Measurements from ENCODE around the gene BPIFB6.

Gene BPIFB6

DNA sequence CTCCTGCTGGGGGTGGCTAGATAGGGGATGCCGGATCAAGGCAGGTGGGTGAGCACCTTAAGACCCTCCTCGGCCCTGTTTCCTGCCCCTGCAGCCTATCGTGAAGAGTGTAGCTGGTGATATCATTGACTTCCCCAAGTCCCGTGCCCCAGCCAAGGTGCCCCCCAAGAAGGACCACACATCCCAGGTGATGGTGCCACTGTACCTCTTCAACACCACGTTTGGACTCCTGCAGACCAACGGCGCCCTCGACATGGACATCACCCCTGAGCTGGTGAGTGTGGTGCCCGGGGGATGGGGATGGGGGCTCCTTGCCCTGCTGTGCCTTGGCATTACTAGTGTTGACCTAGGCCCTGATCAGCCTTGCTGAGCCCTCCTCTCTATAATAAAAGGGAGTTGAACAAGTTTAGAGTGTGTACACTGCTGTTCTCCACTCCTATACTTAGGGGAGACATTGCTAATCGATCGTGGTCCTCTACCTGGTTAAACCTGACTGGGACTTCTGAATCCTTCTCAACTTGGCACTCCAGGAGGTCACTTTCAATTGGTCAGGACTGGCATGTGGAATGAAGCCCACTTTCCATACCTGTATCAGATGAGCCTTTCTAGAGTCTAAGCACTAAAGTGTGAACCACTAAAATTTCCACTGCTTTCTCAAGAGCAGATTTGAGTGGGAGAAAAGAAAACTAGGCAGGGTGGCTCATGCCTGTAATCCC lies 33.3 kb downstream of the BPIFB6 start:
- no peak for DNase-seq

DNA sequence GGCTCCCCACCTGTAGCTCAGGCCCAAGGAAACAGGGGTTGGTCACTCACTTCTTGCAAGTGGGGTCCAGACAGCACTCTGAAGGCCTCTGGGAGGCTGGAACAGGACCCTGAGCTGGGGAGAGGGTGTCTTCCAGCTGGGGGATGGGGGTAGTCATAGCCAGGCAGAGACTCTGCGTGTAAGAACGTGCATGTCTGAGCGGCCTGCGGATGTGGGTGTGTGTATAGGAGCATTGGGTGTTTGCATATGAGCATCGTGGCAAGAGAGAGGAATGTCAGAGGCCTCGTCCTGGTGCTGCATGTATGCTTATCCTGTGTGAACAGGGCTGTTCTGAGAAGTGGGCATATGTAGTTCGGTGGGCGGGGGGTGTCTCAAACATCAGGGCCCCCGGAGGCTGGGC lies 34.3 kb downstream of the BPIFB6 start:
- no peak for DNase-seq

DNA sequence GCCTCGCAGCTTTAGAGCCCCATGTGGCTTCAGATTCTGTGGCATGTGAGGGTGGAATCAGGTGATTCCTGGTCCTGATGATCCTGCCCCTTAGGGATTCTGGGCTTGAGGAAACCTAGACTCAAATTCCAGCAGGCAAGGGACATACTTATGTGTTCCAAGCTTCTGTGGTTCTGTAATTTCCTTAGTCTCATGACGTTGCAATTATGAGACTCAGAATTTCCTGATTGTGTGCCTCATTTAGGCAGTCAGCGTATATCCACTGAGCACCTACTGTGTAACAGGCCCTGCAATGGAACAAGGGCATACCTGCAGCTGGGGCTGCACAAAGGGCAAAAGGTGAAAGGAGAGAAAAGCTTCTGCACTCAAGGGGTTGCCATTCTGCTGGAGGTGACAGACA lies 36.4 kb downstream of the BPIFB6 start:
- DNase-seq: no peak

DNA sequence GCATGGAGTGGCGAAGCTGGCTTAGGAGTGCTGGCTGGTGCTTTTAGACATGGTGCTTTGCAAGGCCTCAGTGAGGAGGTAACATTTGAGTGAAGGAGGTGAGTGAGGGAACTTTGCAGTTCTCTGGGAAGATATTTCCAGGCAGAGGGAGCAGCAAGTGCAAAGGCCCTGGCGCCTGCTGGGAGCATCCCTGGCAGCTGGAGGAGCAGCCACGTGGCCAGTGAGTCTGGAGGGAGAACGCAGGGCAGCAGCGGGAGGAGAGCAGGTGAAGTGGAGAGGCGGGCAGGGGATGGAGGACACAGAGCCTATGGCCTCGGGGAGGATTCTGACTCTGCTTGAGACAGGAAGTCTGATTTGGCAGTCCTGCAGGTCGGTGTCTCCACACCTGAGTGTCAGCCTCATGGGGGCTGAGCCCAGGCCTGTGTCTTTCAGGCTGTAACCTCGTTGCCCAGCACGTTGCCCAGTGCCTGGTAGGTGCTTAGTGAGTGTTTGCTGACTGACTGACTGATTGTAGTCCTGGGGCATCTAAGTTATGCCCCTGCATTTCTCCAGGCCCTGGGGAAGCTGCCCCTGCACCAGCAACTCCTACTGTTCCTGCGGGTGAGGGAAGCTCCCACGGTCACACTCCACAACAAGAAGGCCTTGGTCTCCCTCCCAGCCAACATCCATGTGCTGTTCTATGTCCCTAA lies 36.9 kb downstream of the BPIFB6 start:
- no peak for DNase-seq

DNA sequence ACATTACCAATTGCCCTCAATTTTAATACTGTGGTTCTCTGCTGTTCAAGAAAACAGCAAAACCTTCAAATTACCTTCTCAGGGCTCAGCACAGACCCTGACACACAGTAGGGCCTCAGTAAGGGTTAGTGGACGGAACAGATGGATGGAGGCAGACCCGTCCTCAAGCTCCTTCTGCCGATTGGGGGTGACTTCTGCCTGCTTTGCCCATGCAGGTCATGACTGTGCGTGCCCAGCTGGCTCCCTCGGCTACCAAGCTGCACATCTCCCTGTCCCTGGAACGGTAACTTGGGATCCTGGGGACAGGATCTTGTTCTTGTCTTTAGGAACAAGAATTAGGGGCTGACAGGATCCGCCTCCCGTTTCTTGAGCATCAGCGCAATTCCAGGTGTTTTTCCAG lies 38.2 kb downstream of the BPIFB6 start:
- DNase-seq: no peak

DNA sequence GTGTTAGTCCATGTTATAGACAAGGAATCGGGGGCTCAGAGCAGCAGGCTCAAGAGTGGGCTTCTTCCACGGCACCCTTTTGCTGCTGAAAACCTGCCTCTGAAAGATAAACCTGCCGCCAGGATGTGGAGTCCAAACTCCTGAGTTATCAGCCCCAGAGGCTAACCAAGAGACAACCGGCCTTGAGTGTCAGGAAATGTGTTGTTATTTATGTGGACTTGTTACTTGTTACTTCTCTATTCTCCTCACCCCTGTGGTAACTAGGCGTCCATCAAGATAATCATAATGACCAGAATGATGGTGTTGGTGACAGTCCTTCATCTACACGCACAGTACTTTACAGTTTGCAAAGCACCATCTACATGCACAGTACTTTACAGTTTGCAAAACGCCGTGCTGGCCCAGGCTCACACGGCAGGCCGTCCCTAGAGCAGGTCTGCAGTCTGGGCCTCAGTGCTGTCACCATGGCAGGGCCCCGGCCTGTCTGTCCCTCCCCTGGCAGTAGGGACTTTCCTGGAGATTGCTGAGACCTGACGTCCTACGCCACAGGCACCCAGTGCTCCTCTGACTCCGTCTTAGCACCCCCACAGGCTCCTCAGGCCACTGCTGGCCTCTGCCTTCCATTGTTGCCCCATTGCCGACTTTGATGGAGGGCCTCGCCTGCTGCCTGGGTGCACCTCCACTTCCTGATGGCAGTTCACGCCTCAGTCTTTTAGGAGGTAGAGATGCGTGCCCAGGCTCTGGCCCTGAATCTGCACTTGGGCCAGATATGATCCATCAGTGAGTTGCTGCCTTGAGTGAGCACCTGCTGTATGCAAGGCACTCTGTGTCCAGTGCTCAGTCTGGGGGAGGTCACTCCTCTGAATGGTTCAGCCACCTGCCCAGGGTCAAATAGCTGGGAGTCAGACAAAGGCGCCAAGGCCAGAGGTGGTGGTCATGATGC lies 38.9 kb downstream of the BPIFB6 start:
- DNase-seq: no peak

DNA sequence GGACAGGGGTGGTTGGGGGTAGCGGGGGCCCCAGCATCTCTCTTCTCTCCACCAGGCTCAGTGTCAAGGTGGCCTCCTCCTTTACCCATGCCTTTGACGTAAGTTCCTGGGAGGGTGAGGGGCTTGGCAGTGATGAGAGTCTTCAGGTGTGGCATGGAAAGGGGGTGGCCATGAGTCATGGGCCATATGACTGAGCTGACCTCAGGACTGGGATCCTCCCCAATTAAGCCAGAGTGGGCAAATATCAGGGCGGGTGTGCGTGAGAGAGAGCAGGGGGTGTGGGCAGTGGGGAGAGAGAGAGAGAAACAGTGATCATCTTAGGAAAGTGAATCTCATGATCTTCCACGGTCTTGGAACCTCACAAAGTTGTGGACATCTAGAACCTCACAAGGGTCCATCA lies 39.8 kb downstream of the BPIFB6 start:
- no peak for DNase-seq

DNA sequence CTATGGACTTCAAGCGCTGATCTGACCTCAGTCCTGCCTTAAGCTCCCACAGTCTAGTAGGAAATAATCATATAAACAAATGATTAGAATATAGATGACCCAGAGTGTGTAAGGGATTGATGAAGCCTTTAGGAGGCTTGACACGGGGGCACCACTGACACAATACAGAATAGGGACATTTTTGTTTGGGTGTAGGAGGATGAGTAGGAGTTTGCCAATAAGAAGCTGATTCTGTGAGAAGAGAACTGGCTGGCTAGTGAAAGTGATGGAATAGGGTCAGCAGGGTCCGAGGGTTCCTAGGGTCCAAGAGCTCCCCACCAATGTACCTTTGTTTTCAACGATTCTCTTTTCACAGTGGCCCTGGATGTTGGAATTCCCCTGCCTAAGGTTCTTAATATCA lies 40.9 kb downstream of the BPIFB6 start:
- DNase-seq: no peak

DNA sequence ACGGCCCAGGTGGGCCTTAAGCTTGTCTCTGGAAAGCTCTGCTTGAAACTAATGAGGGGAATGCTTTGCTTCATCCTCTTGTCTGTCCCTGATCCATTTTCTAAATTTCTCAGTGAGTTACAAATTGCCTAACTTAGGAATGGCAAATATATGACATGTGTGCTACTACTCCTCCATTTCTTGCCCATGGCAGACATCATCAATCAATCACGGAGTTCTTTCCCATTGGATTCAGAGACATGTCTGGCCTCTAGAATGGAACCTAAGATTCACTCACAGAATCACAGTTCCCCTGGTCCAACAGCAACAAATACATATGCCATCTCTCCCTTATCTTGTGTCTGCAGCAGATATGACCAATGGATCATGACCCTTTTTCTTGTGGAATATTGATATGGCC lies 41.4 kb downstream of the BPIFB6 start:
- DNase-seq: no peak

DNA sequence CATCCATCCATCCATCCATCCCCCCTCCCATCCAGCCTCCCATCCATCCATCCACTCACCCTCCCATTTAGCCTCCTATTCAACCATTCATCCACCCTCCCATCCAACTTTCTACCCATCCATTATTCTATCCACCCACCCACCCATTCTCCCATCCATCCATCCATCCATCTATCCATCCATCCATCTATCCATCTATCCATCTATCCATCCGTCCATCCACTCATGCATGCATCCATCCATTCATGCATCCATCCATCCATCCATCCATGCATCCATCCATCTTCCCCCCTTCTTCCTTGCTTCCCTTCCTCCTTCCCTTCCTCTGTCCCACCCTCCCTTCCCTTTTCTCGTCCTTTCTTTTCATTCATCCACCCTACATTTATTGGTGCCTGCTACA lies 43.2 kb downstream of the BPIFB6 start:
- no peak for DNase-seq

DNA sequence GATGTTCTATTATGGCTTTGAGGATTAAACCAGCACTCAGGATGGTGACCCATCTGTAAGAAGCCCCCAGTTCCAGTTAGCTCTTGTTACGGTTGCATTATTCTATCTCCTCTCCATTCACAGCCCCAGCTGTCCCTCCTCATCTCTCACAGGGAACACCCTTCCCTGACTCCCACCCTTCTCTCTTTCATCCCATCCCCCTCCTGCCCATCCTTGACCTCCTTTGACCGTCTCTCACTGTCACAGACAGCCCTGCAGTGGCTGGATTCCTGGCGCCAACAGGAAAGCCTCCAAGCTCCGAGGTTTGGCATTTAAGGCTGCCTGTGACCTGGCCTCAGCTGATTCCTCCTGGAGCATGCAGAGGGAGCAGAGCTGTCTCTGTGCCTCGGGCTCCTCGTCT lies 43.8 kb downstream of the BPIFB6 start:
- no peak for DNase-seq

DNA sequence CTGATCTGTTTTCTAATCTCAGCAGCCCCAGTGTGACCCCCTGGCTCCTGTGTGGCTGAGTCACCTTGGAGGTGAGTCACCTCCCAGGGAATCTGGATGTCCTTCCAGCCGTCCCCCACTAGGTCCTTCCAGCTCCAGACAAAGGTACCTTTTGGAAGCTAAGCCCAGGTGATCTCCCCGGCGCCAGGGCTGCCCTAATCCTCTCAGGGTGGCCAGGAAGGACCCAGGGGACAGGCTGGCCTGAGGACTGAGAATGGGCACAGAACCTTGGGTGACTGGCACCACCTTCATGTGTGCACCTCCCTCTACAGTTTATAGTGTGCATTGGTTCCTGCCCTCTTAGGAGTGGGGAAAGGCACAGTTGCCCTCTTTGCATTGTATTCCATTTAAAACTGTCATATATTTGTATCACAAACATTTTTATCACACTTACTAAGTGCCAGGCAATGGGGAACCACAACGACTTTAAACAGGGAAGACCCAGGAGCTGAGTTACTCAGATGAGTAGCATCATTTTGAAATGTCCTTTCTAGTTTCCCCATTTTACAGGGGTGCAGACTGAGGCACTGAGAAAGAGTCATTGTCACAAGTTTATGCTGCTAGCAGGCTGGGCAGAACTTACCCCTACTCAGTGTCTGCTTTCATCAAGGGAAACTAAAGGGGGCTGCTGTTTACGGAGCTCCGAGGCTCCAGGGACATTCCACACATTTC lies 45.4 kb downstream of the BPIFB6 start:
- no peak for DNase-seq

DNA sequence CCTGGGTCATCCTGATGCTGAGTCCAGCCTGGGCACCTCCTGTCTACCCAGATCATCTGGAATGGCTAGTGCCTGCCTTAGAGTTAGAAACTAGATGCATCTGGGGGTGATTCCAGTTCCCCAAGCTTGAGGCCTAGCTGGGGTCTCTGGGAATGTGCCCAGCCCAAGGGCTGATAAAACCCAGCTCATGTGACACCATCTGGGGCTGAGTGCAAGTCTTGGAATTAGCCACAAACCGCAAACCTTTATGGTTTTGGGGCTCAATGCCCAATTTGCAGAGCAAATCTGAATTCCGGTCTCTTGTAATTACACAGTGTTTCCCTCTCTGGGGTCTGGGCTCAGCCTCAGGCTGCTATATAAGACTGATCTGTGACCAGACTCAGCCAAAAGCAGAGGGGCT lies 47.8 kb downstream of the BPIFB6 start, which contains the start of gene BPIFB4:
TSS of gene BPIFB4 (plus strand) at position 385 of the 400 bp plus-strand sequence. CDS start 1,884 bp downstream, outside the sequence.
- DNase-seq: no peak

DNA sequence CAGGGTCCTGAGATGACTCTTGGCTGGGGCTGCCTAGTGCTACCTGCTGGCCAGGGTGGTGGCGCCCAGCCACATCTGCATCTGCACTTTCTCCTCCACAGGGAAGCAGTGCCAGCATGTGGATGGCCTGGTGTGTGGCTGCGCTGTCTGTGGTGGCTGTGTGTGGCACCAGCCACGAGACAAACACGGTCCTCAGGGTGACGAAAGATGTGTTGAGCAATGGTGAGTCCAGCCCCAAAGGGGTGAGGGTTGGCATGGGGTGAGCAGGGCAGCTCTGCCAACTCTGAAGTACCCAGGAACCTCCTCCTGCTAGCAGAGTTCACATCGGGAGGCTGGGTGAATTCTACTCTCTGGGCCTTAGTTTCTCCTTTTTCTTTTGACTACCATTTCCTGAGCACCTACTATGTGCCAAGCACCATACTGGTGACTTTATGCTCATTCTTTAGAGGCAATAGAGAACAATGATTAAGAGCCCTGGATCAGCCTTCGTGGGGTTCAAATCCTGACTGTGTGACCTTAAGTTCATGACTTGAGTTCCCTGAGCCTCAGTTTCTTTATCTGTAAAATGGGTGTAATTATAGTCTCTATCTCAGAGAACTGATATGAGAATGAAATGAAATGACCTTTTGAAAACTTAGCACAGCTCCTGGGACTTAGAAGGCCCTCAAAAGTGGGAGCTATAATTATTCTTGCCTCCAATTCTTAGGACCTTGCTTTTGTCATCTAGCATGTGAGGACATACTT lies 50.1 kb downstream of the BPIFB6 start:
- no peak for DNase-seq

DNA sequence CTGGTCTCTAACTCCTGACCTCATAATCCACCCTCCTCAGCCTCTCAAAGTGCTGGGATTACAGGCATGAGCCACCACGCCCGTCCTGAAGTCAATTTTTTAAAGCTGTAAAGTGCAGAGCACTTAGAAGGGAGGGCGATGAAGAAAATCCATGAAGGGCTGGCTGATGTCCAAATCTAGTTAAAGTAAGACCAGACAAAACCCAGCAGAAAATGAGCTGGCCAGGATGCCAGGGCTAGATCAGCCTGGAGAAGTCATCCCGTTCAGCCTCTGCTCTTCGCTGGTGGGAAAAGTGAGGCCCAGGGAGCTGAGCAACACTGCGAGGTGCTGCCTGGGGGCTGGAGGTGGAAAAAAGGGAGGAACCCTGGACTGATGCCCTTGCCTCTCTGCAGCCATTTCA lies 51.1 kb downstream of the BPIFB6 start:
- DNase-seq: no peak

DNA sequence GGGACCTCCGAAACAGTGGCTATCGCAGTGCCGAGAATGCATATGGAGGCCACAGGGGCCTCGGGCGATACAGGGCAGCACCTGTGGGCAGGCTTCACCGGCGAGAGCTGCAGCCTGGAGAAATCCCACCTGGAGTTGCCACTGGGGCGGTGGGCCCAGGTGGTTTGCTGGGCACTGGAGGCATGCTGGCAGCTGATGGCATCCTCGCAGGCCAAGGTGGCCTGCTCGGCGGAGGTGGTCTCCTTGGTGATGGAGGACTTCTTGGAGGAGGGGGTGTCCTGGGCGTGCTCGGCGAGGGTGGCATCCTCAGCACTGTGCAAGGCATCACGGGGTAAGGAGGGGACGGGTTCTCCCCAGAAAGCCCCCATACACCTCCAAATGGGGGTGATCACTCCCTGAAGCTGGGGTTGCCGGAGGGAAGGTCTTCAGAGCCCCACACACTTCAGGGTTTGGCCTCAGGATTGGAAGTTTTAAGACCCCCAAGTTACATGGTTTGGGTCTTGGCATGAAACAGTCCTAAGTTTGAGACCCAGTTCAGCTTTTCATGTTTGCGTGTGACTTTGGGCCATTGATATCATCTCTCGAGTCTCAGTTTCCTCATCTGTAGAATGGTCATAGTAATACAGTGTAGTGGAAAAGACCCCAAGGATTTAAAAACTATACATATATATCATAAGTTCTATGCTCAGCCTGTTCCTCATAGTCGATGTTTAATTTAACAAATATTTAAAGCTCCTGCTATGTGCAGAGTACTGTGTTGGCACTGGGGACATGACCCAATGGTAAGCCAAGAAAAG lies 52.3 kb downstream of the BPIFB6 start:
- DNase-seq: no peak

DNA sequence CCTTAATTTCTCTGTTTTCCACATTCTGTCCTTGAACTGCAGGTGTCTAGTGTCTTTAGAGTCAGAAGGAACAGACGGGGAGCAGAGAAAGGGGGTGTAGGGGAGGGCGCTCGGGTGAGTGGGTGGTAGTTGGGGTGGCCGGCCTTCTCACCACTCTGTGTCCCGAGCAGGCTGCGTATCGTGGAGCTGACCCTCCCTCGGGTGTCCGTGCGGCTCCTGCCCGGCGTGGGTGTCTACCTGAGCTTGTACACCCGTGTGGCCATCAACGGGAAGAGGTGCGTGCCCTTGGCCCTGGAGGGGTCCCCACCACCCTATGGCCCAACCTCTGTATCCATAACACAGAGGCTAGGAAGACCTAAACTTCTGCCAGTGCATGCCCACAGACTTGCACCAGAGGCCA lies 53.3 kb downstream of the BPIFB6 start:
- DNase-seq: no peak

DNA sequence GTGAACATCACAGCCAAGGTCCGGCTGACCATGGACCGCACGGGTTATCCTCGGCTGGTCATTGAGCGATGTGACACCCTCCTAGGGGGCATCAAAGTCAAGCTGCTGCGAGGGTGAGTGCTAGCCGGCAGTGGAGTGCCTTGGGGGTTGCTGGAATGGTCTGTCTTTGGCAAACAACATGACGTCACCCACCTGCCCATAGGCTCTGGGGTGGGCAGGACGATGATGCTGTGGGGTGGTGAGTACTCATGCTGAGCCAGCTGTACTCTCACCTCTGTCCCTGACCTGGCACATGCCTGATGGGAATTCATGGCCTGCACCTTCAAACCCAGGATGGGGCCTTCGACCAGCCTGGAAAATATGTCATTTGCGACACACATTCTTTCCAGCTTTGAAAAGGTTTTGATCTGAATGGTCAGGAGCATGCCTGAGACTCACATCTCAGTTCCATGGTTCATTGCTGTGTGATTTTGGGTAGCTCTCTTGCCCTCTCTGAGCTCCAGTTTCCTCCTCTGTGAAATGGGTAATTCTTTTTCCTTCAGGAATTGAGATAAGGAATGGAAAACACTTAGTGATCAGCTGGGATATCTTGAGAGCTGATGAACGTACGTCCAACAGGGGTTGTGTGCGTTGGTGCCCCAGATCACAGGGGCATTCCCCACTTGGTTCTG lies 54.7 kb downstream of the BPIFB6 start:
- no peak for DNase-seq

DNA sequence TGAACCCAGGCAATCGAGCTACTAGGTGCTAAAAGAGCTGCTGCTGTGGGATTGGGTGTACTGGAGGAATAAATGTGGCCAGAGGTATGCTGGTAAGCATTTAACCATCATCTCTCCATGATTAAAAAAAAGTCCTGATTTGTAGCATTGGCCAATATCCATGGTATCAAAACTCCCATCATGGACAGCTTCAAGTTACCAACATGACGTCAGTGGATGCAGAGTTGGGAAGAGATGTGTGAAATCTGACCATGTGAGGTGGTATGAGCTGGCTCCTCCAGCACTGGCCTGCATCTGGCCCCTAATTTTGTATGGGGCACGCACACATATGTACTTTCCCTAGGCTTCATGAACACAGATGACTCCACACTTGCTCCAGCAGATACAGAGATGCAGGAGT lies 59.7 kb downstream of the BPIFB6 start:
- DNase-seq: no peak

DNA sequence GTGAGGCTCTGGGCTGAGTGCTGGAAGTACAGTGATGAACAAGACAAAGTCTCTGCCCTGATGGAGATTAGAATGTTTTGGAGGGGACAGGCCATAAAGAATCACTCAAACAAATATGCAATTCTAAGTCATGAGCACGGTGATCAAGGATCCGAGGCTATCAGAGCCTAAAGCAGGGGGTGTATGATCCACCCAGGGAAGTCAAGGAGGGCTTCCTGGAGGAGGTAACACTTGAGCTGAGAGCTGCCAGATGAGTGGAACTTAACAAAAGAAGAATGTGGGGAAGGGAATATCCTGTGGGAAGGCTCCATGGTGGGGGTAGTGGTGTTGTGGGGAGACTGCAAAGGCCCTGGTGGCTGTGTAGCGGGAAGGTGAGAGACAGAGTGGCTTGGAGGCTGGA lies 60.2 kb downstream of the BPIFB6 start:
- DNase-seq: no peak

DNA sequence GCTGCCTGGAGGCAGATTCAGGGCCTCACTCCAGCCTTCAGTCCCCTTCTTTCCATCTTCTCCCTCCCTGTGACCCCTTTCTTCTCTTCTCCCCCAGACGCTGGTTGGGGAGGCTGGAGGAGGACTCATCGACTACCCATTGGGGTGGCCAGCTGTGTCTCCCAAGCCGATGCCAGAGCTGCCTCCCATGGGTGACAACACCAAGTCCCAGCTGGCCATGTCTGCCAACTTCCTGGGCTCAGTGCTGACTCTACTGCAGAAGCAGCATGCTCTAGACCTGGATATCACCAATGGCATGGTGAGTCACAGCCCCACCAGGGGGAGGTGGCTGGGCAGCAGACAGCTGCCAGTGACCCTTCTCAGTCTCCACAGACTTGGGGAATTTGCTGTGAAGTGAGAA lies 60.9 kb downstream of the BPIFB6 start:
- no peak for DNase-seq
